HCT116 (cell line): ENCODE results near the gene SIPA1L3. TPM values are rescaled to one million over a fixed set of nuclear protein-coding genes. Genes with fewer than 3 reads are reported as not detected.

Experiments
- ATAC-seq: fragments of 200-7000 bp; cut with Tn5 transposase; 2 replicates; pipeline ENCODE4 v1.9.1; 2020; ENCODE audit warnings: mild to moderate bottlenecking, moderate library complexity
- BruUV-seq: library from RNA; stranded (reverse); fragments of 400-500 nt; replicated peaks from 2 replicates; lab custom pipeline; 2021; lab: Mats Ljungman, UMichigan
- CTCF ChIA-PET: fragments of 300-600 bp; sonication (Branson Sonifier 250); formaldehyde crosslinking; loops from one replicate; lab custom pipeline; 2021; ENCODE audit warnings: antibody characterized with exemption; lab: Charles Lee
- POLR2A ChIA-PET: fragments of 300-600, 350-600 bp; sonication (Branson Sonifier 250); formaldehyde crosslinking; loops from one replicate; lab custom pipeline; 2021; ENCODE audit warnings: antibody characterized with exemption; lab: Charles Lee
- RAD21 ChIA-PET, 2 experiments: fragments of 300-600 bp; sonication (Branson Sonifier 250); formaldehyde crosslinking; loops; one replicate each; lab custom pipeline; 2023; ENCODE audit warnings: low total read pairs in 2 of 2; ENCODE audit not compliant: uncharacterized antibody in 2 of 2, unreplicated experiment in 2 of 2, low non-redundant PET in 1 of 2; lab: Charles Lee
- DNase-seq: peaks from one replicate; pipeline ENCODE4 v3.0.0-alpha.2; 2010; ENCODE audit warnings: low read depth, low spot score
- H2AFZ ChIP-seq: fragments of 200-600 bp; shearing (Covaris generic), sonication (generic); 2 replicates; pipeline ENCODE4 v1.6.1; 2017; ENCODE audit warnings: low read depth, mixed run types, mixed read lengths, antibody characterized with exemption, low read length; ENCODE audit not compliant: poor library complexity, severe bottlenecking
- H3K27ac ChIP-seq: 2 replicates; pipeline ENCODE4 v1.5.1; 2012; ENCODE audit warnings: low read depth, low read length
- H3K27me3 ChIP-seq: fragments of 200-600 bp; sonication (generic); 2 replicates; pipeline ENCODE4 v1.6.1; 2016; ENCODE audit warnings: mixed run types, low read length, mixed read lengths; ENCODE audit not compliant: insufficient read depth
- H3K36me3 ChIP-seq, 2 experiments: fragments of 200-500 bp in 1 of 2; fragments of 200-600 bp in 1 of 2; sonication (Bioruptor generic) in 1 of 2; sonication (generic) in 1 of 2; 2 replicates each; pipeline versions ENCODE4 v1.5.1 to v1.6.1; 2014 to 2016; ENCODE audit warnings: low read length in 2 of 2, inconsistent platforms in 1 of 2, mixed read lengths in 1 of 2, mixed run types in 1 of 2; ENCODE audit not compliant: insufficient read depth in 2 of 2, control insufficient read depth in 1 of 2
- H3K4me1 ChIP-seq, 2 experiments: fragments of 200-600 bp in 1 of 2; sonication (generic) in 1 of 2; 2 replicates each; pipeline versions ENCODE4 v1.5.1 to v1.6.1; 2012 to 2017; ENCODE audit warnings: low read length in 2 of 2, inconsistent platforms in 1 of 2, mild to moderate bottlenecking in 1 of 2, mixed read lengths in 1 of 2, mixed run types in 1 of 2, moderate library complexity in 1 of 2; ENCODE audit not compliant: insufficient read depth in 2 of 2, control insufficient read depth in 1 of 2
- H3K4me2 ChIP-seq: fragments of 200-600 bp; sonication (generic); 2 replicates; pipeline ENCODE4 v1.6.1; 2017; ENCODE audit warnings: mixed run types, low read length, mixed read lengths
- H3K4me3 ChIP-seq, 2 experiments: fragments of 200-600 bp in 1 of 2; sonication (generic) in 1 of 2; replicated peaks in 1 of 2; 2 replicates each; pipeline ENCODE4 v1.5.1; 2011 to 2016; ENCODE audit warnings: low read length in 2 of 2, control low read depth in 1 of 2, low read depth in 1 of 2, mild to moderate bottlenecking in 1 of 2, mixed read lengths in 1 of 2, mixed run types in 1 of 2
- H3K79me2 ChIP-seq: fragments of 200-600 bp; sonication (generic); 2 replicates; pipeline ENCODE4 v1.6.1; 2017; ENCODE audit warnings: mild to moderate bottlenecking, mixed run types, low read length, moderate library complexity, mixed read lengths; ENCODE audit not compliant: insufficient read depth
- H3K9ac ChIP-seq: fragments of 200-600 bp; sonication (generic); 2 replicates; pipeline ENCODE4 v1.6.1; 2016; ENCODE audit warnings: low read length, mixed read lengths
- H3K9me2 ChIP-seq: fragments of 200-600 bp; sonication (generic), shearing (Covaris generic); 2 replicates; pipeline ENCODE4 v1.6.1; 2017; ENCODE audit warnings: mixed run types, mild to moderate bottlenecking, moderate library complexity; ENCODE audit not compliant: insufficient read depth
- H3K9me3 ChIP-seq, 2 experiments: fragments of 200-500 bp in 1 of 2; fragments of 200-600 bp in 1 of 2; sonication (Bioruptor generic) in 1 of 2; sonication (generic) in 1 of 2; 2 replicates each; pipeline ENCODE4 v1.6.1; 2014 to 2017; ENCODE audit warnings: low read length in 2 of 2, mixed read lengths in 2 of 2, inconsistent platforms in 1 of 2, low read depth in 1 of 2, mild to moderate bottlenecking in 1 of 2, mixed run types in 1 of 2, moderate library complexity in 1 of 2; ENCODE audit not compliant: control insufficient read depth in 1 of 2, insufficient read depth in 1 of 2
- H4K20me1 ChIP-seq: fragments of 200-600 bp; sonication (generic), shearing (Covaris generic); 2 replicates; pipeline ENCODE4 v1.6.1; 2017; ENCODE audit warnings: mixed run types, mild to moderate bottlenecking, moderate library complexity; ENCODE audit not compliant: insufficient read depth
- ATF3 ChIP-seq: IDR thresholded peaks from 2 replicates; pipeline ENCODE4 v1.6.1; 2012
- CBX3 ChIP-seq: IDR thresholded peaks from 2 replicates; pipeline ENCODE4 v1.6.1; 2012; ENCODE audit warnings: low read depth
- CEBPB ChIP-seq: IDR thresholded peaks from 2 replicates; pipeline ENCODE4 v1.6.1; 2012; ENCODE audit warnings: low read depth
- CTCF ChIP-seq, 3 experiments: fragments of 200-600 bp in 1 of 3; sonication (generic) in 1 of 3; IDR thresholded peaks in 2 of 3; conservative IDR thresholded peaks in 1 of 3; 2 replicates each; pipeline ENCODE4 v1.5.1; 2012 to 2017; ENCODE audit warnings: low read depth in 2 of 3, low read length in 2 of 3, antibody characterized with exemption in 1 of 3, borderline replicate concordance in 1 of 3, control low read depth in 1 of 3, mild to moderate bottlenecking in 1 of 3, mixed read lengths in 1 of 3, mixed run types in 1 of 3, moderate library complexity in 1 of 3; ENCODE audit not compliant: insufficient read depth in 1 of 3
- EGR1 ChIP-seq: IDR thresholded peaks from 2 replicates; pipeline ENCODE4 v1.6.1; 2012; ENCODE audit warnings: low read depth
- ELF1 ChIP-seq: IDR thresholded peaks from 2 replicates; pipeline ENCODE4 v1.6.1; 2012; ENCODE audit warnings: low read depth, borderline replicate concordance
- EZH2 ChIP-seq: fragments of 200-600 bp; sonication (generic); IDR thresholded peaks from 2 replicates; pipeline ENCODE4 v1.6.1; 2017; ENCODE audit warnings: antibody characterized with exemption, mixed run types
- FOSL1 ChIP-seq: IDR thresholded peaks from 2 replicates; pipeline ENCODE4 v1.6.1; 2012; ENCODE audit warnings: low read depth
- JUND ChIP-seq: IDR thresholded peaks from 2 replicates; pipeline ENCODE4 v1.6.1; 2012
- POLR2AphosphoS5 ChIP-seq: IDR thresholded peaks from 2 replicates; pipeline ENCODE4 v1.6.1; 2011; ENCODE audit warnings: mild to moderate bottlenecking, low read depth, low read length, moderate library complexity
- RAD21 ChIP-seq: IDR thresholded peaks from 2 replicates; pipeline ENCODE4 v1.6.1; 2012; ENCODE audit warnings: low read depth, mild to moderate bottlenecking
- REST ChIP-seq: IDR thresholded peaks from 2 replicates; pipeline ENCODE4 v1.6.1; 2012; ENCODE audit warnings: low read depth
- SIN3A ChIP-seq: IDR thresholded peaks from 2 replicates; pipeline ENCODE4 v1.6.1; 2012; ENCODE audit warnings: low read depth
- SP1 ChIP-seq: IDR thresholded peaks from 2 replicates; pipeline ENCODE4 v1.6.1; 2012; ENCODE audit warnings: low read depth
- SRF ChIP-seq: IDR thresholded peaks from 2 replicates; pipeline ENCODE4 v1.6.1; 2012; ENCODE audit warnings: low read depth
- YY1 ChIP-seq: IDR thresholded peaks from 2 replicates; pipeline ENCODE4 v1.6.1; 2011; ENCODE audit warnings: low read length, low read depth, moderate library complexity, mild to moderate bottlenecking; ENCODE audit not compliant: insufficient replicate concordance; ENCODE audit errors: extremely low read depth
- ZBTB33 ChIP-seq: IDR thresholded peaks from 2 replicates; pipeline ENCODE4 v1.6.1; 2011; ENCODE audit warnings: mild to moderate bottlenecking, low read length, moderate library complexity; ENCODE audit not compliant: insufficient replicate concordance; ENCODE audit errors: extremely low read depth
- ZFX ChIP-seq: fragments of 450-650 bp; IDR thresholded peaks from 2 replicates; pipeline ENCODE4 v1.6.1; 2017
- ZNF274 ChIP-seq: fragments of 200-500 bp; sonication (Bioruptor generic); IDR thresholded peaks from 2 replicates; pipeline ENCODE4 v1.6.1; 2014; ENCODE audit warnings: mild to moderate bottlenecking, low read depth, low read length, inconsistent platforms
- intact Hi-C: fragments of 100-400 bp; cut with micrococcal nuclease; formaldehyde crosslinking; loops from 2 replicates; pipeline ENCODE4 v1.10.0; 2022
- total RNA-seq: library from RNA; stranded (reverse); gene quantifications from one replicate; pipeline ENCODE4 v1.2.1, GENCODE V29; 2021; ENCODE audit not compliant: unreplicated experiment

The SIPA1L3 gene
- total RNA-seq, 1 experiment from 2014 or later: 41.8 TPM

GRCh38 chr19:38231918-38232317 lies 324.9 kb downstream of the SIPA1L3 start:
- no peak overlapping the region for H3K9ac ChIP-seq
- ChIA-PET CTCF (interaction anchor here (1.4 to 2.7 kb wide), 2 partner anchors 170 to 330 kb away, joined by 4 to 10 read pairs; partner anchors contain the start of gene FAM98C), RAD21 (no interaction called here), POLR2A (no interaction called here)
- H3K27ac ChIP-seq: no peak overlapping the region
- no peaks in the 10 kb centered on the region for H3K36me3 ChIP-seq
- BruUV-seq: no TSS peak
- H4K20me1 ChIP-seq: no peaks in the 10 kb centered on the region
- TF ChIP-seq ELF1 (no peak), ZFX (no peak), FOSL1 (no peak), JUND (no peak), SRF (no peak), ATF3 (no peak), YY1 (no peak), ZBTB33 (no peak), RAD21 (no peak), EGR1 (no peak), REST (no peak), CBX3 (no peak), ZNF274 (no peak), CEBPB (no peak), EZH2 (no peak), POLR2AphosphoS5 (no peak), SP1 (no peak), CTCF (IDR thresholded peaks at IDR 0.05 in 2 of 3, conservative IDR thresholded peaks at IDR 0.05 in 1 of 3; ENCODE audit: borderline replicate concordance in 1 of 3, insufficient read depth in 1 of 3, low read depth in 2 of 3, low read length in 2 of 3) (no peak), SIN3A (no peak)
- H2AFZ ChIP-seq: no peak overlapping the region
- no peaks in the 10 kb centered on the region for H3K27me3 ChIP-seq
- H3K4me2 ChIP-seq: no peak overlapping the region
- no peak for DNase-seq
- H3K79me2 ChIP-seq: no peaks in the 10 kb centered on the region
- no peaks in the 10 kb centered on the region for H3K9me3 ChIP-seq
- H3K9me2 ChIP-seq: no peaks in the 10 kb centered on the region
- intact Hi-C loops: loop anchor here (5.0 kb wide), 1 partner anchor 170 kb away; the partner anchor contains the start of gene FAM98C
- ATAC-seq: no peak
- no peak overlapping the region for H3K4me3 ChIP-seq
- peaks cover 4 to 19% of the 10 kb centered on the region in 2 experiments; a peak in 3 of 4 replicates for H3K4me1 ChIP-seq
